ENCODE results near the gene RASGRF2. TPM values are rescaled to one million over a fixed set of nuclear protein-coding genes. Genes with fewer than 3 reads are reported as not detected.

Gene RASGRF2
- total and polyA plus RNA-seq, 9 of the 15 experiments (the other 6 are each of a cell fraction or from before 2014, with no cell fraction given) = 0.01 to 0.22 (median 0.08) TPM; not detected in 2

GRCh38 chr5:80987078-80987766, 27.1 kb downstream of the RASGRF2 start:
- POLR2A ChIA-PET = interaction anchor here (0.6 to 1.3 kb wide), 4 partner anchors 7 to 1391 kb away, joined by 3 to 4 read pairs (median 3); no protein-coding TSS in a partner anchor
- in situ Hi-C loops (cut with MboI) = no loop called here
- no peak for ATAC-seq

More at GRCh38 chr5:80987078-80987766, 27.1 kb downstream of the RASGRF2 start:
- Histone ChIP-seq H3K36me3 (ENCODE audit: control insufficient read depth, insufficient read depth, low read length) (no peaks in the 10 kb centered on the region), H3K4me2 (ENCODE audit: insufficient read depth, low read length) (no peak overlapping the region), H3K79me2 (ENCODE audit: control insufficient read depth, insufficient read depth, low read length) (no peaks in the 10 kb centered on the region), H3K27me3 (ENCODE audit: control insufficient read depth in 2 of 2, insufficient read depth in 2 of 2, low read length in 2 of 2) (peaks cover 0 to 12% of the 10 kb centered on the region in 2 experiments; a peak in 3 of 5 replicates), H3K9ac (ENCODE audit: insufficient read depth in 1 of 2, low read depth in 2 of 2, low read length in 2 of 2) (no peak overlapping the region), H2AFZ (ENCODE audit: low read depth, low read length) (no peak overlapping the region), H3K27ac (ENCODE audit: extremely low read depth, low read depth, low read length) (no peak overlapping the region), H4K20me1 (replicated peaks; ENCODE audit: control insufficient read depth, insufficient read depth, low read length) (no peaks in the 10 kb centered on the region), H3K4me1 (replicated peaks in 1 of 2; ENCODE audit: control insufficient read depth in 2 of 2, insufficient read depth in 2 of 2, low read length in 2 of 2) (no peaks in the 10 kb centered on the region), H3K9me3 (replicated peaks; ENCODE audit: control insufficient read depth, insufficient read depth, low read depth, low read length) (no peaks in the 10 kb centered on the region), H3K4me3 (no peak overlapping the region), H3K9me1 (ENCODE audit: control insufficient read depth, insufficient read depth, low read length) (no peaks in the 10 kb centered on the region)
- 0% methylated on average over 7 of the region's 7 CpGs for WGBS (ENCODE audit: insufficient coverage, low coverage, missing lambda C conversion rate)
- TF ChIP-seq, protein P1, sequence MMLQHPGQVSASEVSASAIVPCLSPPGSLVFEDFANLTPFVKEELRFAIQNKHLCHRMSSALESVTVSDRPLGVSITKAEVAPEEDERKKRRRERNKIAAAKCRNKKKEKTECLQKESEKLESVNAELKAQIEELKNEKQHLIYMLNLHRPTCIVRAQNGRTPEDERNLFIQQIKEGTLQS (IDR thresholded peaks at IDR 0.05) = peak; percentile 33; the same call in 1 of the 2 replicates
- TF ChIP-seq, protein P1 (CRISPR knock-in tag; conservative IDR thresholded peaks at IDR 0.05) = no peak
- TF ChIP-seq LCOR (CRISPR knock-in tag; IDR thresholded peaks at IDR 0.05) = no peak
- TF ChIP-seq NEUROD1 (IDR thresholded peaks at IDR 0.05; ENCODE audit: borderline replicate concordance, low read depth, low read length, partially characterized antibody) = no peak
- TF ChIP-seq NR4A1 (CRISPR knock-in tag; IDR thresholded peaks at IDR 0.05) = no peak
- no peak for TF ChIP-seq NR4A1 (tag; IDR thresholded peaks at IDR 0.05)
- no peak for TF ChIP-seq E2F5 (CRISPR knock-in tag; IDR thresholded peaks at IDR 0.05)
- no peak for TF ChIP-seq ATF1 (CRISPR knock-in tag; IDR thresholded peaks at IDR 0.05)
- TF ChIP-seq ATF1 (tag; IDR thresholded peaks at IDR 0.05) = peak; percentile 40; the same call in 1 of the 2 replicates
- TF ChIP-seq PHF8 (IDR thresholded peaks at IDR 0.05; ENCODE audit: borderline replicate concordance, low read length) = no peak
- TF ChIP-seq, protein P2, sequence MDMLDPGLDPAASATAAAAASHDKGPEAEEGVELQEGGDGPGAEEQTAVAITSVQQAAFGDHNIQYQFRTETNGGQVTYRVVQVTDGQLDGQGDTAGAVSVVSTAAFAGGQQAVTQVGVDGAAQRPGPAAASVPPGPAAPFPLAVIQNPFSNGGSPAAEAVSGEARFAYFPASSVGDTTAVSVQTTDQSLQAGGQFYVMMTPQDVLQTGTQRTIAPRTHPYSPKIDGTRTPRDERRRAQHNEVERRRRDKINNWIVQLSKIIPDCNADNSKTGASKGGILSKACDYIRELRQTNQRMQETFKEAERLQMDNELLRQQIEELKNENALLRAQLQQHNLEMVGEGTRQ (CRISPR knock-in tag; IDR thresholded peaks at IDR 0.05) = no peak
- TF ChIP-seq PHTF2 (CRISPR knock-in tag; IDR thresholded peaks at IDR 0.05) = no peak
- no peak for TF ChIP-seq KAT7 (CRISPR knock-in tag; IDR thresholded peaks at IDR 0.05; ENCODE audit: borderline replicate concordance)
- 0 out of 2 replicates have a peak, but pooled peaks have one; percentile 26 for TF ChIP-seq ATF7 (IDR thresholded peaks at IDR 0.05)
- no peak for TF ChIP-seq ZNF395 (CRISPR knock-in tag; IDR thresholded peaks at IDR 0.05)
- CTCF ChIA-PET (ENCODE audit: low intra/inter-chr PET ratio) = no interaction called here
- no TSS peak for BruUV-seq (replicated peaks)
- DNase-seq (ENCODE audit: extremely low read depth in 1 of 4, low spot score in 3 of 4) (no peak), FAIRE-seq (no peak)
- intact Hi-C loops (cut with micrococcal nuclease) = no loop called here

All from K562 (cell line).